Activated CD8-positive, alpha-beta T cell treated with anti-CD3 and anti-CD28 coated beads, Interleukin-2, amount 10 ng/mL, durations not matched to agents 7 days and 5 days (primary cell): ENCODE measurements around the gene COX6A2. TPM values are rescaled to one million over a fixed set of nuclear protein-coding genes. Genes with fewer than 3 reads are reported as not detected.

Source experiments
- ATAC-seq: fragments of 150-1000 bp; cut with Tn5 transposase; one replicate; pipeline ENCODE4 v1.10.0; 2021; ENCODE audit warnings: moderate library complexity
- CTCF ChIA-PET: fragments of 350-600 bp; sonication (Branson Sonifier 250); formaldehyde crosslinking; loops from one replicate; lab custom pipeline; 2021; ENCODE audit warnings: antibody characterized with exemption; lab: Charles Lee
- POLR2A ChIA-PET: fragments of 350-600 bp; sonication (Branson Sonifier 250); formaldehyde crosslinking; loops from one replicate; lab custom pipeline; 2021; ENCODE audit warnings: antibody characterized with exemption; lab: Charles Lee
- DNase-seq: peaks from one replicate; pipeline ENCODE4 v3.0.0-alpha.2; 2020
- H3K27ac Mint-ChIP-seq: one replicate; pipeline ENCODE4 v1.8.0; 2021; ENCODE audit warnings: mild to moderate bottlenecking, mixed read lengths
- H3K27me3 Mint-ChIP-seq: one replicate; pipeline ENCODE4 v1.8.0; 2021; ENCODE audit warnings: low read depth, mixed read lengths
- H3K36me3 Mint-ChIP-seq: one replicate; pipeline ENCODE4 v1.8.0; 2021; ENCODE audit warnings: low read depth, mixed read lengths
- H3K4me1 Mint-ChIP-seq: one replicate; pipeline ENCODE4 v1.8.0; 2021; ENCODE audit warnings: low read depth, mixed read lengths
- H3K4me3 Mint-ChIP-seq: one replicate; pipeline ENCODE4 v1.8.0; 2021; ENCODE audit warnings: mild to moderate bottlenecking, mixed read lengths
- H3K9me3 Mint-ChIP-seq: one replicate; pipeline ENCODE4 v1.8.0; 2022; ENCODE audit warnings: mixed read lengths; ENCODE audit not compliant: insufficient read depth
- total RNA-seq, 2 experiments: library from RNA; stranded (reverse); gene quantifications; one replicate each; pipeline ENCODE4 v1.2.3, GENCODE V29; 2021

Gene COX6A2
- total RNA-seq, 2 experiments from 2014 or later: not detected

DNA sequence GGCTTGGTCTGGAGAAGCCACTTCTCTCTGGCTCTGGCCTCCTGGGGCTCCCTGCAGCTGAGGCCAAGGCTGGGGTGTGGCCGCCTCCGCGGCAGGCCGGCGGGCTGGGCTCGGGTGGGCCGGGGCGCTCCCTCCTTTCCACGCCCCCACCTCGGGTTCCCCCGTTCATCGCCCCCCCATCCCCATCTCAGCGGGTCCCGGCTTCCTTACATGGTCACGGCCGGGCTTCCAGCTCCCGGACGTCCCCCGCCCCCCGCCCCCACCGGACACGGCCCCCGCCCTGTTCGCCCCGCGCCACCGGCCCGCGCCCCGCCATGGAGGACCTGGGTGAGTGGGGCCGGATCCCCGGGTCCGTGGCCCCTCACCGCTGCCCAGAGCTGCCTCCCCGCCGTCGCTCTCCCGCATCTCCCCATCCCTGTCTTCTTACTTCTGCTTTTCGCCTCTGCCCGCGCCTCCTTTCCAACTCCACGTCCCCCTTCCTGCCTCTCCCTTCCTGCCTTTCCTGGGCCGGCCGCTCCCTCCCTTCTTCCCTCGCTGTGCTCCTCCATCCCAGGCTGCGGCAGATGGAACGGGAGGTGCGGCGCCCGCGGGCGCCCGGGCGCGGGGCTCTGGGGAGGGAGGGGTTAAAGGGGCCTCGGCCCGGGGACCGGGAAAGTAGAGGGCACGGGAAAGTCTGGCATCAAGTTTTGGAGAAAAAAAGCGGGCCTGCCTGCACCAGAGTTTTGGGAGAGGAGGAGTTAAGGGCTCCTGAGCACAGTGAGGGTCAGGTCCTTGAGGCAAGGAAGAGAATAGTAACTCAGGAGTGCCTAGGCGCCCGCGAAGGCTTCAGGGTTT lies 43.9 kb upstream of the COX6A2 start, which contains the start of gene TGFB1I1:
Gene TGFB1I1, plus strand, starts transcription at position 278 of the 834 bp plus-strand sequence. Its CDS starts 37 bp downstream, at position 315.
- Mint-ChIP-seq H3K27me3 (peaks cover 35% of the 10 kb centered on the region), H3K27ac (no peak within 1 kb of the TSS), H3K4me3 (peak within 1 kb of the TSS; percentile 58), H3K4me1 (peaks cover 30% of the 10 kb centered on the region), H3K36me3 (peaks cover 7% of the 10 kb centered on the region), H3K9me3 (no peaks in the 10 kb centered on the region)
- no peak for ATAC-seq
- DNase-seq: no peak
- CTCF ChIA-PET: interaction anchor here (1.2 kb wide), 1 partner anchor 11 kb away, joined by 9 read pairs; no protein-coding TSS in a partner anchor
- POLR2A ChIA-PET: interaction anchor here (1.0 kb wide), 1 partner anchor 292 kb away, joined by 3 read pairs; the partner anchor contains the start of gene FUS

GRCh38 chr16:31471241-31471874 lies 43.2 kb upstream of the COX6A2 start:
- DNase-seq (no peak), ATAC-seq (no peak)
- Mint-ChIP-seq H3K36me3 (peaks cover 11% of the 10 kb centered on the region), H3K27ac (no peak overlapping the region), H3K4me1 (peaks cover 30% of the 10 kb centered on the region), H3K9me3 (no peaks in the 10 kb centered on the region), H3K27me3 (peaks cover 31% of the 10 kb centered on the region), H3K4me3 (no peak overlapping the region)
- ChIA-PET CTCF (interaction anchor here (1.2 kb wide), 1 partner anchor 11 kb away, joined by 9 read pairs; no protein-coding TSS in a partner anchor), POLR2A (interaction anchor here (1.0 to 1.2 kb wide), 2 partner anchors 11 to 291 kb away, joined by 3 read pairs; partner anchors contain the start of gene FUS)

DNA sequence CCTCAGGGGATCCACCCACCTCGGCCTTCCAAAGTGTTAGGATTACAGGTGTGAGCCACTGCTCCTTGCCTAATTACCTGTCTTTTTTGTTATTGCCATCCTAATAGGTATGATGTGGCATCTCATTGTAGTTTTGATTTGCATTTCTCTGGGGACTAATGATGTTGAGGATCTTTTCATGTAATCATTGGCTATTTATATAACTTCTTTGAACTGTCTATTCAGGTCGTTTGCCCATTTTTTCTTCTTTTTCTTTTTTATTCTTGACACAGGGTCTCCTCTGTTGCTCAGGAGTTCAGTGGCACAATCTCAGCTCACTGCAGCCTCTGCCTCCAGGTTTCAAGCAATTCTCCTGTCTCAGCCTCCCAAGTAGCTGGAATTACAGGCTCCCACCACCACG lies 42.5 kb upstream of the COX6A2 start:
- Mint-ChIP-seq H3K4me1 (peaks cover 26% of the 10 kb centered on the region), H3K4me3 (no peak overlapping the region), H3K36me3 (peaks cover 16% of the 10 kb centered on the region), H3K27me3 (peaks cover 29% of the 10 kb centered on the region), H3K27ac (no peak overlapping the region), H3K9me3 (no peaks in the 10 kb centered on the region)
- ChIA-PET CTCF (interaction anchor here (1.4 kb wide), 1 partner anchor 10 kb away, joined by 4 read pairs; no protein-coding TSS in a partner anchor), POLR2A (interaction anchor here (1.2 kb wide), 1 partner anchor 10 kb away, joined by 3 read pairs; no protein-coding TSS in a partner anchor)
- DNase-seq (no peak), ATAC-seq (no peak)

GRCh38 chr16:31467858-31468257 lies 39.7 kb upstream of the COX6A2 start:
- Mint-ChIP-seq H3K4me1 (peaks cover 24% of the 10 kb centered on the region), H3K27me3 (peaks cover 16% of the 10 kb centered on the region), H3K27ac (peak overlapping the region; percentile 87), H3K9me3 (no peaks in the 10 kb centered on the region), H3K36me3 (peaks cover 35% of the 10 kb centered on the region), H3K4me3 (no peak overlapping the region)
- CTCF ChIA-PET: no interaction called here
- DNase-seq: no peak
- no peak for ATAC-seq
- POLR2A ChIA-PET: interaction anchor here (0.6 to 1.3 kb wide), 2 partner anchors 8 to 248 kb away, joined by 3 to 4 read pairs; no protein-coding TSS in a partner anchor

DNA sequence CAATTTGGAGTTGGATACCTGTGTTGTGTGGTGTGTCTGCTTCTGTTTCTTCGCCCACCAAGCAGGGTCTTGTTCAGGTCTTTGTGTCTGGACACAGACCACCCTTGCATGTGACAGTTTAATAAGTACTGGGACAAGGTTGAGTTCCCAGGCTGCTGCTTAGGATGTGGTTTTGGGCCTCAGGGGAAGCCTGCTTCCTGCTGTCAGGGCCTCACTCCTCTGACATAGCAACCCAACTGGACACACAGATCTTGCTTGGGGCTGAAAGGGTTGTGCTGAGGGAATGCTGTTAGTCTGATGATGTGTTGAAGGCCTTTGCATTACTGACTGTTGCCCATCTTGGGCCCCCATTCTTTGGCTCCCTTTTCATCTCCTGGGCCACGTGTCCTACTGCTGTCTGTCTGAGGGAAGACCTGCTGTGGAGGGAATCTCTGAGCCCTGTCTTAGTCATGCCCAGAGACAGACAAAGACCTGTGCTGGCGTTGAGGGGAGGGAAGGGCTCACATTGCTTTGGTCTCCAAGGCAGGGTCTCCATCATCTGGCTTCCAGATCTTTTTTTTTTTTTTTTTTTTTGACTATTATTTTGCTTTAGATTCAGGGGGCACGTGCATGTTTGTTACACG lies 39.1 kb upstream of the COX6A2 start:
- Mint-ChIP-seq H3K27me3 (peaks cover 10% of the 10 kb centered on the region), H3K27ac (peak overlapping the region; percentile 87), H3K36me3 (peaks cover 38% of the 10 kb centered on the region), H3K4me3 (peak overlapping the region; percentile 28), H3K9me3 (no peaks in the 10 kb centered on the region), H3K4me1 (peaks cover 19% of the 10 kb centered on the region)
- DNase-seq: peak; percentile 40
- ATAC-seq: peak; percentile 45
- ChIA-PET POLR2A (no interaction called here), CTCF (no interaction called here)

- ChIA-PET CTCF (no interaction called here), POLR2A (no interaction called here)
- H3K36me3 Mint-ChIP-seq: peaks cover 38% of the 10 kb centered on the region
- H3K27me3 Mint-ChIP-seq: peaks cover 4% of the 10 kb centered on the region
- H3K27ac Mint-ChIP-seq: peak overlapping the region; percentile 87
- no peaks in the 10 kb centered on the region for H3K9me3 Mint-ChIP-seq
- H3K4me1 Mint-ChIP-seq: peaks cover 19% of the 10 kb centered on the region
- ATAC-seq (no peak), DNase-seq (no peak)
- no peak overlapping the region for H3K4me3 Mint-ChIP-seq
These were observed 38.3 kb upstream of the COX6A2 start for GRCh38 chr16:31466381-31466841.

GRCh38 chr16:31465788-31466370 lies 37.7 kb upstream of the COX6A2 start:
- H3K36me3 Mint-ChIP-seq: peaks cover 37% of the 10 kb centered on the region
- H3K4me1 Mint-ChIP-seq: peaks cover 25% of the 10 kb centered on the region
- ATAC-seq: no peak
- no peaks in the 10 kb centered on the region for H3K9me3 Mint-ChIP-seq
- CTCF ChIA-PET: interaction anchor here (1.1 kb wide), 1 partner anchor 404 kb away, joined by 3 read pairs; no protein-coding TSS in a partner anchor
- no peak overlapping the region for H3K4me3 Mint-ChIP-seq
- no peak for DNase-seq
- POLR2A ChIA-PET: no interaction called here
- H3K27me3 Mint-ChIP-seq: no peaks in the 10 kb centered on the region
- H3K27ac Mint-ChIP-seq: peak overlapping the region; percentile 2

GRCh38 chr16:31464781-31465260 lies 36.7 kb upstream of the COX6A2 start:
- ATAC-seq: no peak

DNA sequence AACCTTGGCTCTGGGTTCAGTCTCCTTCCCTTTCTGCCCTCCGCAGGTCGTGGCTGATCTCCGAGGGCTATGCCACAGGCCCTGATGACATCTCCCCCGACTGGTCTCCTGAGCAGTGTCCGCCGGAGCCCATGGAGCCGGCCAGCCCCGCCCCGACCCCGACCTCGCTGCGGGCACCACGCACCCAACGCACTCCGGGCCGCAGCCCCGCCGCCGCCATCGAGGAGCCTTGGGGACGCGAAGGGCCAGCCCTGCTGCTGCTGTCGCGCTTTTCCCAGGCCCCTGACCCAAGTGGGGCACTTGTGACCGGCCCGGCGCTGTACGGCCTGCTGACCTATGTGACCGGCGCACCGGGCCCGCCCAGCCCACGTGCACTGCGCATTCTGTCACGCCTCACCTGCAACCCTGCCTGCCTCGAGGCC lies 36.2 kb upstream of the COX6A2 start:
- Mint-ChIP-seq H3K4me1 (peaks cover 34% of the 10 kb centered on the region), H3K36me3 (peaks cover 40% of the 10 kb centered on the region), H3K4me3 (no peak overlapping the region), H3K27ac (no peak overlapping the region), H3K9me3 (no peaks in the 10 kb centered on the region), H3K27me3 (no peaks in the 10 kb centered on the region)
- CTCF ChIA-PET: no interaction called here
- POLR2A ChIA-PET: no interaction called here
- ATAC-seq (no peak), DNase-seq (no peak)

More at GRCh38 chr16:31464781-31465260, 36.7 kb upstream of the COX6A2 start:
- Mint-ChIP-seq H3K9me3 (no peaks in the 10 kb centered on the region), H3K36me3 (peaks cover 40% of the 10 kb centered on the region), H3K27ac (no peak overlapping the region), H3K27me3 (no peaks in the 10 kb centered on the region), H3K4me3 (no peak overlapping the region), H3K4me1 (peaks cover 34% of the 10 kb centered on the region)
- DNase-seq: no peak
- CTCF ChIA-PET: interaction anchor here (1.1 kb wide), 1 partner anchor 405 kb away, joined by 3 read pairs; no protein-coding TSS in a partner anchor
- POLR2A ChIA-PET: no interaction called here

- ATAC-seq: no peak
- POLR2A ChIA-PET: interaction anchor here (3.3 to 4.5 kb wide), 2 partner anchors 282 to 411 kb away, joined by 11 to 30 read pairs; partner anchors contain the start of genes FUS and ZNF267
- CTCF ChIA-PET: interaction anchor here (1.5 kb wide), 1 partner anchor 407 kb away, joined by 4 read pairs; no protein-coding TSS in a partner anchor
- Mint-ChIP-seq H3K27me3 (no peaks in the 10 kb centered on the region), H3K4me3 (no peak overlapping the region), H3K27ac (no peak overlapping the region), H3K4me1 (peaks cover 32% of the 10 kb centered on the region), H3K9me3 (no peaks in the 10 kb centered on the region), H3K36me3 (peaks cover 46% of the 10 kb centered on the region)
- DNase-seq: no peak
These were observed 34.0 kb upstream of the COX6A2 start for GRCh38 chr16:31461921-31462804.
